Neural progenitor cell (in vitro differentiated cells): ENCODE data around the gene FBXW5. TPM values are rescaled to one million over a fixed set of nuclear protein-coding genes. Genes with fewer than 3 reads are reported as not detected.
A peak's percentile ranks its signal among the peaks of the same experiment; 100 is the strongest.

Experiments used
- DNase-seq: peaks from one replicate; pipeline ENCODE4 v3.0.0-alpha.2; 2016; ENCODE audit warnings: low spot score
- H2AFZ ChIP-seq: fragments of 200-600 bp; sonication (generic); replicated peaks from 2 replicates; pipeline ENCODE4 v1.6.1; 2016; ENCODE audit warnings: antibody characterized with exemption
- H3F3A ChIP-seq: fragments of 200-600 bp; sonication (generic); 2 replicates; pipeline ENCODE4 v1.6.1; 2016; ENCODE audit warnings: antibody characterized with exemption, low read depth
- H3K27ac ChIP-seq: fragments of 200-600 bp; sonication (generic); 2 replicates; pipeline ENCODE4 v1.5.1; 2016; ENCODE audit warnings: mild to moderate bottlenecking
- H3K27me3 ChIP-seq: fragments of 200-600 bp; sonication (generic); 2 replicates; pipeline ENCODE4 v1.6.1; 2016; ENCODE audit warnings: mild to moderate bottlenecking, moderate library complexity
- H3K36me3 ChIP-seq: fragments of 200-600 bp; sonication (generic); 2 replicates; pipeline ENCODE4 v1.5.1; 2016
- H3K4me1 ChIP-seq: fragments of 200-600 bp; sonication (generic); 2 replicates; pipeline ENCODE4 v1.6.1; 2016; ENCODE audit warnings: mixed run types
- H3K4me2 ChIP-seq: fragments of 200-600 bp; sonication (generic); 2 replicates; pipeline ENCODE4 v1.6.1; 2016
- H3K4me3 ChIP-seq: fragments of 200-600 bp; sonication (generic); 2 replicates; pipeline ENCODE4 v1.5.1; 2016
- H3K79me2 ChIP-seq: fragments of 200-600 bp; sonication (generic); 2 replicates; pipeline ENCODE4 v1.6.1; 2016; ENCODE audit warnings: low read depth
- H3K9ac ChIP-seq: fragments of 200-600 bp; sonication (generic); 2 replicates; pipeline ENCODE4 v1.6.1; 2016
- H3K9me3 ChIP-seq: fragments of 200-600 bp; sonication (generic); 2 replicates; pipeline ENCODE4 v1.5.1; 2016; ENCODE audit warnings: low read depth
- H4K20me1 ChIP-seq: fragments of 200-600 bp; sonication (generic); 2 replicates; pipeline ENCODE4 v1.6.1; 2016; ENCODE audit warnings: low read depth
- H3K27ac Mint-ChIP-seq: 3 replicates; pipeline ENCODE4 v1.8.0; 2021; ENCODE audit warnings: mixed read lengths
- H3K27me3 Mint-ChIP-seq: 2 replicates; pipeline ENCODE4 v1.8.0; 2022; ENCODE audit warnings: low read depth, mild to moderate bottlenecking, inconsistent platforms, moderate library complexity, mixed read lengths; ENCODE audit not compliant: insufficient read depth
- H3K36me3 Mint-ChIP-seq: 3 replicates; pipeline ENCODE4 v1.8.0; 2021; ENCODE audit warnings: mixed read lengths
- H3K4me1 Mint-ChIP-seq: 3 replicates; pipeline ENCODE4 v1.8.0; 2021; ENCODE audit warnings: mixed read lengths
- H3K4me3 Mint-ChIP-seq: 3 replicates; pipeline ENCODE4 v1.8.0; 2021; ENCODE audit warnings: mild to moderate bottlenecking, moderate library complexity, mixed read lengths
- H3K9me3 Mint-ChIP-seq: 3 replicates; pipeline ENCODE4 v1.8.0; 2020; ENCODE audit warnings: mixed read lengths
- CTCF ChIP-seq: fragments of 200-600 bp; sonication (generic); IDR thresholded peaks from 2 replicates; pipeline ENCODE4 v1.5.1; 2017; ENCODE audit warnings: antibody characterized with exemption, mild to moderate bottlenecking
- EZH2 ChIP-seq: fragments of 200-600 bp; sonication (generic); IDR thresholded peaks from 2 replicates; pipeline ENCODE4 v1.6.1; 2017; ENCODE audit warnings: antibody characterized with exemption, mild to moderate bottlenecking, moderate library complexity
- EZH2phosphoT487 ChIP-seq: fragments of 200-600 bp; sonication (generic); IDR thresholded peaks from 2 replicates; pipeline ENCODE4 v1.6.1; 2017; ENCODE audit warnings: antibody characterized with exemption
- total RNA-seq: library from RNA; depleted of rRNA; stranded (reverse); fragments of >200 nt; gene quantifications from 2 replicates; pipeline ENCODE4 v1.2.3, GENCODE V29; 2015; ENCODE audit warnings: low replicate concordance

FBXW5 gene
- total RNA-seq, 1 donor from 2014 or later: 21.5 TPM

- H3K27ac Mint-ChIP-seq: no peak overlapping the region
- Histone ChIP-seq H3K4me3 (no peak overlapping the region), H3F3A (no peaks in the 10 kb centered on the region), H3K27me3 (no peaks in the 10 kb centered on the region), H3K9me3 (no peaks in the 10 kb centered on the region), H4K20me1 (peaks cover 34% of the 10 kb centered on the region), H3K9ac (no peak overlapping the region), H3K79me2 (peaks cover 15% of the 10 kb centered on the region), H3K36me3 (peaks cover 3% of the 10 kb centered on the region), H3K4me2 (no peak overlapping the region), H2AFZ (no peak overlapping the region), H3K27ac (no peak overlapping the region), H3K4me1 (no peaks in the 10 kb centered on the region)
- H3K9me3 Mint-ChIP-seq: no peaks in the 10 kb centered on the region
- no peak for DNase-seq
- H3K36me3 Mint-ChIP-seq: peaks cover 17% of the 10 kb centered on the region
- H3K4me3 Mint-ChIP-seq: peak overlapping the region; percentile 29
- no peak for TF ChIP-seq CTCF
- TF ChIP-seq EZH2: no peak
- TF ChIP-seq EZH2phosphoT487: no peak
- H3K4me1 Mint-ChIP-seq: no peaks in the 10 kb centered on the region
- peaks cover 7% of the 10 kb centered on the region for H3K27me3 Mint-ChIP-seq
Measured at GRCh38 chr9:136900556-136900955, 44.0 kb downstream of the FBXW5 start.

- H4K20me1 ChIP-seq: peaks cover 42% of the 10 kb centered on the region
- no peaks in the 10 kb centered on the region for H3K4me1 ChIP-seq
- H3K4me3 ChIP-seq: no peak overlapping the region
- H3F3A ChIP-seq: no peaks in the 10 kb centered on the region
- TF ChIP-seq EZH2 (no peak), EZH2phosphoT487 (no peak), CTCF (no peak)
- DNase-seq: no peak
- no peak overlapping the region for H3K27ac ChIP-seq
- H3K36me3 Mint-ChIP-seq: peaks cover 20% of the 10 kb centered on the region
- no peaks in the 10 kb centered on the region for H3K9me3 ChIP-seq
- H3K9ac ChIP-seq: no peak overlapping the region
- no peaks in the 10 kb centered on the region for H3K9me3 Mint-ChIP-seq
- no peak overlapping the region for H3K4me2 ChIP-seq
- H3K4me1 Mint-ChIP-seq: no peaks in the 10 kb centered on the region
- H3K27ac Mint-ChIP-seq: no peak overlapping the region
- peaks cover 3% of the 10 kb centered on the region for H3K36me3 ChIP-seq
- H3K79me2 ChIP-seq: peaks cover 29% of the 10 kb centered on the region
- no peaks in the 10 kb centered on the region for H3K27me3 ChIP-seq
- no peak overlapping the region for H3K4me3 Mint-ChIP-seq
- no peak overlapping the region for H2AFZ ChIP-seq
- peaks cover 7% of the 10 kb centered on the region for H3K27me3 Mint-ChIP-seq
Measured at GRCh38 chr9:136899196-136899595, 45.3 kb downstream of the FBXW5 start.

GRCh38 chr9:136898483-136899100, 45.9 kb downstream of the FBXW5 start:
- Histone ChIP-seq H3K36me3 (peaks cover 3% of the 10 kb centered on the region), H3K4me1 (no peaks in the 10 kb centered on the region), H3K9me3 (no peaks in the 10 kb centered on the region), H4K20me1 (peaks cover 42% of the 10 kb centered on the region), H3K4me3 (no peak overlapping the region), H3K9ac (no peak overlapping the region), H3K4me2 (no peak overlapping the region), H3K27ac (no peak overlapping the region), H2AFZ (no peak overlapping the region), H3K27me3 (no peaks in the 10 kb centered on the region), H3F3A (no peaks in the 10 kb centered on the region), H3K79me2 (peaks cover 35% of the 10 kb centered on the region)
- Mint-ChIP-seq H3K27ac (no peak overlapping the region), H3K36me3 (peaks cover 21% of the 10 kb centered on the region), H3K4me3 (no peak overlapping the region), H3K4me1 (no peaks in the 10 kb centered on the region), H3K27me3 (peaks cover 3% of the 10 kb centered on the region), H3K9me3 (no peaks in the 10 kb centered on the region)
- TF ChIP-seq EZH2 (no peak), CTCF (no peak), EZH2phosphoT487 (no peak)
- DNase-seq: no peak
